NCI-H1105 treated with DMSO at 0.1 percent for 48 hours (cell line): ENCODE data around the gene RAD51B.
"Not testable (repeated sequence)": the region's sequence is repeated elsewhere in the genome, so short reads cannot be mapped to it uniquely, and the experiment has no call there.

Experiments used
- DNase-seq: peaks from one replicate; lab custom pipeline; 2025; lab: John Stamatoyannopoulos, UW

RAD51B gene

GRCh38 chr14:68753690-68754089, 934.1 kb downstream of the RAD51B start:
- DNase-seq, result no peak

- DNase-seq, result no peak
Measured at GRCh38 chr14:68755016-68755353, 935.4 kb downstream of the RAD51B start.

- no peak for DNase-seq
Measured at GRCh38 chr14:68756000-68756481, 936.5 kb downstream of the RAD51B start.

GRCh38 chr14:68756734-68757133, 937.2 kb downstream of the RAD51B start:
- DNase-seq, result no peak

GRCh38 chr14:68757618-68758081, 938.1 kb downstream of the RAD51B start:
- no peak for DNase-seq

- no peak for DNase-seq
Measured at GRCh38 chr14:68758301-68758700, 938.7 kb downstream of the RAD51B start.

- DNase-seq, result no peak
Measured at GRCh38 chr14:68759017-68759560, 939.5 kb downstream of the RAD51B start.

GRCh38 chr14:68759937-68760336, 940.4 kb downstream of the RAD51B start:
- DNase-seq, result no peak

GRCh38 chr14:68760761-68761160, 941.2 kb downstream of the RAD51B start:
- no peak for DNase-seq

GRCh38 chr14:68761391-68761790, 941.8 kb downstream of the RAD51B start:
- DNase-seq, result no peak

- DNase-seq, result no peak
Measured at GRCh38 chr14:68762953-68763764, 943.6 kb downstream of the RAD51B start.

- not testable (repeated sequence) for DNase-seq
Measured at GRCh38 chr14:68763843-68764242, 944.3 kb downstream of the RAD51B start.

GRCh38 chr14:68766299-68767247, 947.0 kb downstream of the RAD51B start:
- no peak for DNase-seq

GRCh38 chr14:68767248-68767645, 947.7 kb downstream of the RAD51B start:
- DNase-seq, result no peak

GRCh38 chr14:68768316-68768715, 948.7 kb downstream of the RAD51B start:
- no peak for DNase-seq

- DNase-seq, result no peak
Measured at GRCh38 chr14:68770051-68770450, 950.5 kb downstream of the RAD51B start.

GRCh38 chr14:68770553-68771286, 951.1 kb downstream of the RAD51B start:
- no peak for DNase-seq

GRCh38 chr14:68771631-68772030, 952.1 kb downstream of the RAD51B start:
- DNase-seq, result no peak

- DNase-seq, result no peak
Measured at GRCh38 chr14:68772761-68773381, 953.3 kb downstream of the RAD51B start.

- no peak for DNase-seq
Measured at GRCh38 chr14:68774771-68775613, 955.4 kb downstream of the RAD51B start.
